GM12865 (cell line): ENCODE data around the gene SLC43A2.

ENCODE experiments used
- DNase-seq: peaks from one replicate; pipeline ENCODE4 v3.0.0; 2010; ENCODE audit warnings: low read depth
- H3K4me3 ChIP-seq: 2 replicates; pipeline ENCODE4 v1.5.1; 2011; ENCODE audit warnings: mild to moderate bottlenecking, low read depth, low read length, control low read depth
- CTCF ChIP-seq: IDR thresholded peaks from 2 replicates; pipeline ENCODE4 v1.5.1; 2011; ENCODE audit warnings: low read length, control low read depth, low read depth, inconsistent platforms; ENCODE audit not compliant: insufficient read depth; ENCODE audit errors: missing control alignments

Gene SLC43A2

GRCh38 chr17:1646199-1646875 lies 17.7 kb upstream of the SLC43A2 start:
- no peak for TF ChIP-seq CTCF
- no peak for DNase-seq
- H3K4me3 ChIP-seq, result no peak overlapping the region

- DNase-seq, result no peak
These were observed 16.9 kb upstream of the SLC43A2 start, which contains the start of gene SCARF1 for GRCh38 chr17:1645207-1646171. Gene SCARF1, minus strand, starts transcription at chr17:1645732. Its CDS starts 35 bp downstream, at chr17:1645697.

GRCh38 chr17:1644493-1645206 lies 16.0 kb upstream of the SLC43A2 start:
- no peak for TF ChIP-seq CTCF
- peak; percentile 85 for DNase-seq
- peak overlapping the region; percentile 67 for H3K4me3 ChIP-seq

More at GRCh38 chr17:1645207-1646171, 16.9 kb upstream of the SLC43A2 start, which contains the start of gene SCARF1:
- TF ChIP-seq CTCF, result no peak
- peak within 1 kb of the TSS; percentile 67 for H3K4me3 ChIP-seq

GRCh38 chr17:1643999-1644492 lies 15.4 kb upstream of the SLC43A2 start:
- TF ChIP-seq CTCF, result no peak
- H3K4me3 ChIP-seq, result peak overlapping the region; percentile 67
- peak; percentile 51 for DNase-seq

- peak overlapping the region; percentile 67 for H3K4me3 ChIP-seq
- peak; percentile 71 for DNase-seq
- peak; percentile 28 for TF ChIP-seq CTCF
These were observed 14.8 kb upstream of the SLC43A2 start for GRCh38 chr17:1643293-1643998.

- no peak for DNase-seq
- TF ChIP-seq CTCF, result no peak
- no peak overlapping the region for H3K4me3 ChIP-seq
These were observed 12.4 kb upstream of the SLC43A2 start for GRCh38 chr17:1641065-1641403.
